ENCODE measurements around the gene PLEKHA6.

The PLEKHA6 gene

DNA sequence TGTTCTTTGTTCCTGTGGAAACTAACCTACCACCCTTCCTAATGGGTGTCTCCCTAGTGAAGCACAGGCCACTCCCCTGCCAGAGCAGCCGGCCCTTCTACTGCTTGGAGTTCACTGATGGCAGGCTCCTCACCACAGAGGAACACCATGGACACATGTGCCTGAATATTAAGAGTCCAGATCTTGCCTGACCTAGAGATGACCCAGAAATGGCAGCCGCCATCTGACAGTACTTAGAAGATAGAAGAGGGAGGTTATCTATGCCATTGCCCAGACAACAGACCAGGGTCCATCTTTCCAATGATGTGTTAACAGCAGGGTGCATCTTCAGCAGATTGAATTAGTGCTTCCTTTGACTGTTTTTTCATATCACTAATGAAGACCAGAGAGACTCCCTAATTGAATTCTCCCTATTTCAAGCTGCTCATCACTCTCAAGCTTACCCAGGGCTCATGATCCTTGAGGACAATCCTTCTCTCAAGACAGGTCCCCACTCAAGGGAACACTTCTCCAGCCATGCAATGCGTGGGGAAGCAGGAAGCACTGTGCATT lies 59.8 kb downstream of the PLEKHA6 start:
- DNase-seq (ENCODE audit: low read depth): no peak
- TF ChIP-seq, protein P1, sequence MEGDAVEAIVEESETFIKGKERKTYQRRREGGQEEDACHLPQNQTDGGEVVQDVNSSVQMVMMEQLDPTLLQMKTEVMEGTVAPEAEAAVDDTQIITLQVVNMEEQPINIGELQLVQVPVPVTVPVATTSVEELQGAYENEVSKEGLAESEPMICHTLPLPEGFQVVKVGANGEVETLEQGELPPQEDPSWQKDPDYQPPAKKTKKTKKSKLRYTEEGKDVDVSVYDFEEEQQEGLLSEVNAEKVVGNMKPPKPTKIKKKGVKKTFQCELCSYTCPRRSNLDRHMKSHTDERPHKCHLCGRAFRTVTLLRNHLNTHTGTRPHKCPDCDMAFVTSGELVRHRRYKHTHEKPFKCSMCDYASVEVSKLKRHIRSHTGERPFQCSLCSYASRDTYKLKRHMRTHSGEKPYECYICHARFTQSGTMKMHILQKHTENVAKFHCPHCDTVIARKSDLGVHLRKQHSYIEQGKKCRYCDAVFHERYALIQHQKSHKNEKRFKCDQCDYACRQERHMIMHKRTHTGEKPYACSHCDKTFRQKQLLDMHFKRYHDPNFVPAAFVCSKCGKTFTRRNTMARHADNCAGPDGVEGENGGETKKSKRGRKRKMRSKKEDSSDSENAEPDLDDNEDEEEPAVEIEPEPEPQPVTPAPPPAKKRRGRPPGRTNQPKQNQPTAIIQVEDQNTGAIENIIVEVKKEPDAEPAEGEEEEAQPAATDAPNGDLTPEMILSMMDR (IDR thresholded peaks at IDR 0.05; ENCODE audit: control insufficient read depth, extremely low read depth, insufficient read depth): no peak
- no peak overlapping the region for H3K4me3 ChIP-seq (ENCODE audit: low read depth, low read length)

DNA sequence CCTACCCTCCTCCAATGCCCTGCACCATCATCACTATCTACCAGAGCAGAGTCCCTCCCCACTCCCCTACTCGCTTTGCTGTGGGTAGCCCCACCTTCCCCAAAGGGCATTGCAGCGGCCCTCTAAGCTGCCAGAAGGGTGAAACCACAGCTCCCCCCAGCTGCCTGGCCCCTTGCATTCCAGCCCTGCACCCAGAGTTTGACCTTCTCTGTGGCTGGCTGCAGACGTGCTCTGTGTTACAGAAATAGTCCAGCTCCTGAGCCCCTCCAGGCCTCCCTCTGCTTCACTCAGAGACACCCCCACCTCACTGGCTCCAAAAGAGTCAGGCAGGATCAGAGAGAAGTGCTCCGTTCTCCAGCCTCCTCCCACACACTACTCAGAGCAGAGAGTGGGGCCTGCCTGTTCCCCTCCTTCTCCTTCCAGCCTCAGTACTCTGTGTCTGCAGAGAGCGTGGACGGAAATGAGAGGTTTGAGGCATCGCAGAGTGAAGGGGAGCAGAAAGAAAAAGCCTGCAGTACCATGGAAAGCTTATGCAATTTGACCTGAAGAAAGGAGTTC lies 63.2 kb downstream of the PLEKHA6 start:
- TF ChIP-seq, protein P1 (IDR thresholded peaks at IDR 0.05; ENCODE audit: control insufficient read depth, extremely low read depth, insufficient read depth): no peak
- no peak for DNase-seq (ENCODE audit: low read depth)
- H3K4me3 ChIP-seq (ENCODE audit: low read depth, low read length): no peak overlapping the region

DNA sequence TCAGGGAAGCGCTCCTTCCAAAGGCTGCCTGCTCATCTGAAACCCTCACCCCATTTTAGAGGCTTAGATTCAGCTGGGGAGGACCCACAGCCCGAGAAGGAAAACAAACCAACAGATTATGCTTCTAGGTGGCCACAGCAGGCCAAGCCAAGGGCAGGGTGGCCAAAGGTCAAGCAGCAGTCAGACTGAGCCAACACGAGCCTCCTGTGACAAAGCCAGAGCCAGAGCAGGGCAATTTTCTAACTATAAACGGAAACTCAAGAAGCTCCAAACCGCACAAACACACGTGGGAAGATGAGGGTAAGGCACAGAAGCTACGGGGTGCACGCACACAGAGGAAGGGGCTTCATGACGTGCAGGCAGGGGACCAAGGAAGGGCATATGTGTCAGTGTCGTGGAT lies 64.1 kb downstream of the PLEKHA6 start:
- no peak overlapping the region for H3K4me3 ChIP-seq (ENCODE audit: low read depth, low read length)
- TF ChIP-seq, protein P1 (IDR thresholded peaks at IDR 0.05; ENCODE audit: control insufficient read depth, extremely low read depth, insufficient read depth): no peak
- DNase-seq (ENCODE audit: low read depth): no peak

DNA sequence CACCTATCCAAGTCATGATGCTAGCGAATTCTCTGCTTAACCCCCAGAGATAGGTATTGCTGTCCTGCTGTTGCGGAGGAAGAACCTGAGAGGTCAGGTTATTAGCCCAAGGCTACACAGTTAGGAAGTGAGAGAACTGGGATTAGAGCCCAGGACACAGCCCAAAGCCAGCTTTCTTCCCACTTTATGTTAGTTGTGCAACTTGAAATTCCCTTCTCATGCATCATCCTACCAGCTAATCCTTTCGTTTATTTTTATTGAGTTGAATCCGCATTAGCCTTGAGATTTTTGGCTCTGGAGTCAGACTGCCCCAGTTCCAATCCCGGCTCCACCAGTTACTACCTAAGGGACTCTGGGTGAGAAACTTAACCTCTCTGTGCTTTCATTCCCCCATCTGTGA lies 65.4 kb downstream of the PLEKHA6 start:
- TF ChIP-seq, protein P1 (IDR thresholded peaks at IDR 0.05; ENCODE audit: control insufficient read depth, extremely low read depth, insufficient read depth): no peak
- DNase-seq (ENCODE audit: low read depth): peak; percentile 38
- no peak overlapping the region for H3K4me3 ChIP-seq (ENCODE audit: low read depth, low read length)

DNA sequence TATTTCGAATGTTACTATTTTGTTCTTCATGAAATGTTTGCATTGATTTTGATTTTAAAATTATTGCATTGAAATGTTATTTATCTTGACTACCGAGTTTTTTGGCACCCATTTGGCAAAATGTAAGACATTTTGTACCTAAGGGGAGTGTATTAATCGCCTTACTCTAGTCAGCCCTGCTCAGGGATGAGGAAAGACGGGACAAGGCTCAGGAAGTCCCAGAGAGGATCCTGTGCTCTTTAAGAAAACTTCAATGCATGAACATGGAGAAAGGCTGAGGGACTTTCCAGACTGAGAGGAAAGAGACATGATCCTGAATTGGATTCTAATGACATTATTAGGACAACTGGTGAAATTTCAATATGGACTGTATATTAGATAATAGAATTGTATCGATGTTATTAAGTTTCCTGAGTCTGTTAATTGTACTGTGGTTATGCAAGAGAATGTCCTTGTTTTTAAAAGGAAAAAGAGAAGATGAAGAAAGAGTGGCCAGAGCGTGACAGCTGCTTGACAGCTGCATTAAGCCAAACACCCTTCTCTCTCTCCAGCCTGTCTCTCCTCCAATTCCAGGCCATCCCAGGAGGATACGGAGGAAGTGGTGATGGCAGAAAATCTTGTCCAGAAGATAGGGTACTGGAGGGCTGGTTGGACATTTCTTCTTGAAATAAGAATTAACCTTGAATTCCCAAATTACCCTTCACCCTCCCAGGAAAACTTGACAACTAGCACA lies 66.0 kb downstream of the PLEKHA6 start:
- DNase-seq (ENCODE audit: low read depth): no peak
- TF ChIP-seq, protein P1 (IDR thresholded peaks at IDR 0.05; ENCODE audit: control insufficient read depth, extremely low read depth, insufficient read depth): no peak
- H3K4me3 ChIP-seq (ENCODE audit: low read depth, low read length): no peak overlapping the region

DNA sequence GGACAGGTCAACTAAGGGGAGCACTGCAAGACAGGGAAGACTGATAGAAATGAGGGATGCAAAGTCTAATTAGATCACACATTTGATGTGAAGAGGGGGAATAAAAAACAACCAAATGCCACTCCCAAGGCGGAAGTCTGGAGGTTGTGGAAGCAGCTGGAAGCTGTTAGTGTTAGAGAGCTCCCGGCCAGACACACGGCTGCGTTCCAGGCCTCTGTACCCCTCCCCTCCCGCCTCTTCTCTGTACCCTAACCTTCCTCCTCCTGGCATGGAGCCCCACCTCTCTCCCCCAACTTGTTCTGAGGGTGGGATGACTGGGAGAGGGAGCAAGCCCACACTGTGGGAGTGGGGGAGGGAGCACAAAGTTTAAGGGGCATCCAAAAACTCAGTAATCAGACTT lies 67.0 kb downstream of the PLEKHA6 start:
- no peak for DNase-seq (ENCODE audit: low read depth)
- TF ChIP-seq, protein P1 (IDR thresholded peaks at IDR 0.05; ENCODE audit: control insufficient read depth, extremely low read depth, insufficient read depth): no peak

More for the DNA sequence above, 67.0 kb downstream of the PLEKHA6 start:
- H3K4me3 ChIP-seq (ENCODE audit: low read depth, low read length): no peak overlapping the region

All from LNCaP clone FGC (cell line).